Stimulated activated CD8-positive, alpha-beta memory T cell treated with anti-CD3 and anti-CD28 coated beads, Interleukin-15, amount 100 ng/mL, for 1 hour (primary cell): ENCODE measurements around the gene GATA5.
"Not testable (repeated sequence)": the region's sequence is repeated elsewhere in the genome, so short reads cannot be mapped to it uniquely, and the experiment has no call there.

ENCODE experiments used
- DNase-seq: peaks from one replicate; pipeline ENCODE4 v3.0.0-alpha.2; 2020; ENCODE audit warnings: low read depth

The GATA5 gene

GRCh38 chr20:62505337-62506045 lies 29.7 kb upstream of the GATA5 start:
- DNase-seq, result no peak

GRCh38 chr20:62504323-62504722 lies 28.5 kb upstream of the GATA5 start:
- no peak for DNase-seq

- DNase-seq, result no peak
These were observed 27.8 kb upstream of the GATA5 start for GRCh38 chr20:62503401-62504178.

- DNase-seq, result no peak
These were observed 26.8 kb upstream of the GATA5 start for GRCh38 chr20:62502496-62503095.

GRCh38 chr20:62501801-62502495 lies 26.2 kb upstream of the GATA5 start:
- no peak for DNase-seq

- DNase-seq, result peak; percentile 72
These were observed 24.6 kb upstream of the GATA5 start for GRCh38 chr20:62500237-62500864.

- no peak for DNase-seq
These were observed 24.0 kb upstream of the GATA5 start for GRCh38 chr20:62499758-62500236.

GRCh38 chr20:62498874-62499273 lies 23.1 kb upstream of the GATA5 start:
- DNase-seq, result no peak

GRCh38 chr20:62496568-62497218 lies 20.9 kb upstream of the GATA5 start:
- DNase-seq, result no peak

- DNase-seq, result no peak
These were observed 20.2 kb upstream of the GATA5 start for GRCh38 chr20:62495749-62496567.

GRCh38 chr20:62494980-62495748 lies 19.4 kb upstream of the GATA5 start:
- DNase-seq, result no peak

- DNase-seq, result no peak
These were observed 18.7 kb upstream of the GATA5 start for GRCh38 chr20:62494537-62494936.

- DNase-seq, result no peak
These were observed 18.1 kb upstream of the GATA5 start for GRCh38 chr20:62493886-62494285.

GRCh38 chr20:62493253-62493885 lies 17.6 kb upstream of the GATA5 start:
- DNase-seq, result no peak

GRCh38 chr20:62492711-62493110 lies 16.9 kb upstream of the GATA5 start:
- no peak for DNase-seq

- DNase-seq, result not testable (repeated sequence)
These were observed 15.0 kb upstream of the GATA5 start for GRCh38 chr20:62490783-62491182.

GRCh38 chr20:62489932-62490263 lies 14.1 kb upstream of the GATA5 start:
- DNase-seq, result no peak

- no peak for DNase-seq
These were observed 13.6 kb upstream of the GATA5 start for GRCh38 chr20:62489186-62489931.

- DNase-seq, result no peak
These were observed 12.7 kb upstream of the GATA5 start for GRCh38 chr20:62488470-62488869.
